ENCODE results near the gene UCK2.
"Not testable (repeated sequence)": the region's sequence is repeated elsewhere in the genome, so short reads cannot be mapped to it uniquely, and the experiment has no call there.

Gene UCK2

GRCh38 chr1:165793951-165794350 is 33.5 kb upstream of the UCK2 start:
- no peaks in the 10 kb centered on the region for H4K20me1 ChIP-seq (ENCODE audit: insufficient read depth, low read length)
- H3K4me2 ChIP-seq (ENCODE audit: low read depth, low read length) = no peak overlapping the region
- no peak overlapping the region for H3K4me3 ChIP-seq (ENCODE audit: low read length)
- no peaks in the 10 kb centered on the region for H3F3A ChIP-seq (ENCODE audit: insufficient read depth, low read length)
- TF ChIP-seq, protein P1, sequence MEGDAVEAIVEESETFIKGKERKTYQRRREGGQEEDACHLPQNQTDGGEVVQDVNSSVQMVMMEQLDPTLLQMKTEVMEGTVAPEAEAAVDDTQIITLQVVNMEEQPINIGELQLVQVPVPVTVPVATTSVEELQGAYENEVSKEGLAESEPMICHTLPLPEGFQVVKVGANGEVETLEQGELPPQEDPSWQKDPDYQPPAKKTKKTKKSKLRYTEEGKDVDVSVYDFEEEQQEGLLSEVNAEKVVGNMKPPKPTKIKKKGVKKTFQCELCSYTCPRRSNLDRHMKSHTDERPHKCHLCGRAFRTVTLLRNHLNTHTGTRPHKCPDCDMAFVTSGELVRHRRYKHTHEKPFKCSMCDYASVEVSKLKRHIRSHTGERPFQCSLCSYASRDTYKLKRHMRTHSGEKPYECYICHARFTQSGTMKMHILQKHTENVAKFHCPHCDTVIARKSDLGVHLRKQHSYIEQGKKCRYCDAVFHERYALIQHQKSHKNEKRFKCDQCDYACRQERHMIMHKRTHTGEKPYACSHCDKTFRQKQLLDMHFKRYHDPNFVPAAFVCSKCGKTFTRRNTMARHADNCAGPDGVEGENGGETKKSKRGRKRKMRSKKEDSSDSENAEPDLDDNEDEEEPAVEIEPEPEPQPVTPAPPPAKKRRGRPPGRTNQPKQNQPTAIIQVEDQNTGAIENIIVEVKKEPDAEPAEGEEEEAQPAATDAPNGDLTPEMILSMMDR (IDR thresholded peaks at IDR 0.05; ENCODE audit: low read length) = no peak
- no peak for TF ChIP-seq EZH2 (optimal IDR thresholded peaks at IDR 0.05; ENCODE audit: low read depth, low read length)
- no peak for TF ChIP-seq EZH2phosphoT487 (IDR thresholded peaks at IDR 0.05; ENCODE audit: low read length)
- H3K27ac ChIP-seq (ENCODE audit: low read length) = no peak overlapping the region
- no peaks in the 10 kb centered on the region for H3K4me1 ChIP-seq (ENCODE audit: low read length)
- no peaks in the 10 kb centered on the region for H3K27me3 ChIP-seq (replicated peaks; ENCODE audit: insufficient read depth, low read length)
- H3K9me3 ChIP-seq (replicated peaks; ENCODE audit: insufficient read depth, low read length) = no peaks in the 10 kb centered on the region
- H3K9ac ChIP-seq (ENCODE audit: low read length) = no peak overlapping the region
- H3K36me3 ChIP-seq (replicated peaks; ENCODE audit: insufficient read depth, low read length) = no peaks in the 10 kb centered on the region
- H2AFZ ChIP-seq (ENCODE audit: low read length) = no peak overlapping the region
- H3K79me2 ChIP-seq (ENCODE audit: low read length) = no peaks in the 10 kb centered on the region
- no peak for DNase-seq
- no peaks in the 10 kb centered on the region for H3K9me2 ChIP-seq (replicated peaks; ENCODE audit: insufficient read depth, low read length)

DNA sequence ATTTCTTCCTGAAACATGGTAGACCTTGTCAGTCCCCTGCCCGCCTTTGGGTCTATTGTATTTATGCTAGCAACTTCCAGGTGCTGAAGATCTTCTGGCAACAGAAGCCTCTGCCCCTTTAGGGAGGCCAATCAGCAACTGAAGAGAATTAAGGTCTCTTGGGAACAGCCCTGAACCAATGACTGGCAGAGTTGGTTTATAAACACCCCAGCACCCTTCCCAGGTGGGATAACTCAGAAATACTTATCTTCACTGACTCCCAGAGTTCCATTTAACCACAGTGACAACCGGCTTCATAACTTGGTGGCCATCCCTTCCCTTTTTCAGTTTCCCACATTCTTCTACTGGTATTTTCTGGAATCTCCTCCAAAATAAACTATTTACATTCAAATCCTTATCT is 31.5 kb upstream of the UCK2 start:
- no peaks in the 10 kb centered on the region for H3K36me3 ChIP-seq (replicated peaks; ENCODE audit: insufficient read depth, low read length)
- H3K4me1 ChIP-seq (ENCODE audit: low read length) = no peaks in the 10 kb centered on the region; the same call in 1 of the 2 replicates
- no peaks in the 10 kb centered on the region for H3K79me2 ChIP-seq (ENCODE audit: low read length)
- no peak overlapping the region for H3K4me2 ChIP-seq (ENCODE audit: low read depth, low read length)
- DNase-seq = no peak
- H3K27me3 ChIP-seq (replicated peaks; ENCODE audit: insufficient read depth, low read length) = no peaks in the 10 kb centered on the region
- no peak for TF ChIP-seq EZH2phosphoT487 (IDR thresholded peaks at IDR 0.05; ENCODE audit: low read length)
- TF ChIP-seq, protein P1 (IDR thresholded peaks at IDR 0.05; ENCODE audit: low read length) = no peak
- no peak for TF ChIP-seq EZH2 (optimal IDR thresholded peaks at IDR 0.05; ENCODE audit: low read depth, low read length)
- no peaks in the 10 kb centered on the region for H4K20me1 ChIP-seq (ENCODE audit: insufficient read depth, low read length)
- no peak overlapping the region for H2AFZ ChIP-seq (ENCODE audit: low read length)
- H3K4me3 ChIP-seq (ENCODE audit: low read length) = no peak overlapping the region
- no peaks in the 10 kb centered on the region for H3F3A ChIP-seq (ENCODE audit: insufficient read depth, low read length)
- H3K27ac ChIP-seq (ENCODE audit: low read length) = no peak overlapping the region
- H3K9ac ChIP-seq (ENCODE audit: low read length) = no peak overlapping the region
- H3K9me2 ChIP-seq (replicated peaks; ENCODE audit: insufficient read depth, low read length) = no peaks in the 10 kb centered on the region
- no peaks in the 10 kb centered on the region for H3K9me3 ChIP-seq (replicated peaks; ENCODE audit: insufficient read depth, low read length)

DNA sequence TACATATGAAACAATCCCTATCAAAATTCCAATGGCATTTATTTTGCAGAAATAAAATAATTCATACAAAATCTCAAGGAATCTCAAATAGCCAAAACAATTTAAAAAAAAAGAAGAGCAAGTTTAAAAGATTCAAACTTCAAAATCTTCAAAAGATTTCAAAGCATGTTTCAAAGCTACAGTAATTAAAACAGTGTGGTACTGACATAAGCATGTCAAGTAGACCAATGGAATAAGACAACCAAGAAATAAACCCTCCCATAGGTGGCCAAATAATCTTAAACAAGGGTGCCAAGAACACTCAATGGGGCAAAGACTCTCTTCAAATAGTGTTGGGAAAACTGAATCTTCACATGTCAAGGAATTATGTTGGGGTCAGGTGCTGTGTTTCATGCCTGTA is 28.0 kb upstream of the UCK2 start:
- H3K4me3 ChIP-seq (ENCODE audit: low read length) = no peak overlapping the region
- no peak overlapping the region for H3K27ac ChIP-seq (ENCODE audit: low read length)
- H3K79me2 ChIP-seq (ENCODE audit: low read length) = no peaks in the 10 kb centered on the region
- H3K9me3 ChIP-seq (replicated peaks; ENCODE audit: insufficient read depth, low read length) = no peaks in the 10 kb centered on the region
- no peak overlapping the region for H2AFZ ChIP-seq (ENCODE audit: low read length)
- no peaks in the 10 kb centered on the region for H3F3A ChIP-seq (ENCODE audit: insufficient read depth, low read length)
- TF ChIP-seq EZH2phosphoT487 (IDR thresholded peaks at IDR 0.05; ENCODE audit: low read length) (no peak), EZH2 (optimal IDR thresholded peaks at IDR 0.05; ENCODE audit: low read depth, low read length) (no peak)
- TF ChIP-seq, protein P1 (IDR thresholded peaks at IDR 0.05; ENCODE audit: low read length) = no peak
- H4K20me1 ChIP-seq (ENCODE audit: insufficient read depth, low read length) = no peaks in the 10 kb centered on the region
- H3K9me2 ChIP-seq (replicated peaks; ENCODE audit: insufficient read depth, low read length) = no peaks in the 10 kb centered on the region
- H3K36me3 ChIP-seq (replicated peaks; ENCODE audit: insufficient read depth, low read length) = no peaks in the 10 kb centered on the region
- no peak overlapping the region for H3K4me2 ChIP-seq (ENCODE audit: low read depth, low read length)
- H3K27me3 ChIP-seq (replicated peaks; ENCODE audit: insufficient read depth, low read length) = no peaks in the 10 kb centered on the region
- no peak for DNase-seq
- no peaks in the 10 kb centered on the region; the same call in 1 of the 2 replicates for H3K4me1 ChIP-seq (ENCODE audit: low read length)
- no peak overlapping the region for H3K9ac ChIP-seq (ENCODE audit: low read length)

GRCh38 chr1:165804513-165804912 is 22.9 kb upstream of the UCK2 start:
- H3K4me2 ChIP-seq (ENCODE audit: low read depth, low read length); DNase-seq; H3K36me3 ChIP-seq (replicated peaks; ENCODE audit: insufficient read depth, low read length); H2AFZ ChIP-seq (ENCODE audit: low read length); H4K20me1 ChIP-seq (ENCODE audit: insufficient read depth, low read length); H3K9me3 ChIP-seq (replicated peaks; ENCODE audit: insufficient read depth, low read length); H3K4me1 ChIP-seq (ENCODE audit: low read length); H3K27ac ChIP-seq (ENCODE audit: low read length); H3K79me2 ChIP-seq (ENCODE audit: low read length); H3K9me2 ChIP-seq (replicated peaks; ENCODE audit: insufficient read depth, low read length); H3K4me3 ChIP-seq (ENCODE audit: low read length); H3F3A ChIP-seq (ENCODE audit: insufficient read depth, low read length); H3K9ac ChIP-seq (ENCODE audit: low read length); H3K27me3 ChIP-seq (replicated peaks; ENCODE audit: insufficient read depth, low read length): not testable (repeated sequence)

All from MM.1S (cell line).